ENCODE measurements around the gene SIRT6.

GRCh38 chr19:4197228-4197624 lies 14.9 kb upstream of the SIRT6 start:
- TF ChIP-seq CTCF (IDR thresholded peaks at IDR 0.05) = no peak
- no peak for TF ChIP-seq E2F1 (CRISPR knock-in tag; IDR thresholded peaks at IDR 0.05)
- no peak for TF ChIP-seq ELF4 (CRISPR knock-in tag; IDR thresholded peaks at IDR 0.05; ENCODE audit: low read depth)
- TF ChIP-seq ATF3 (CRISPR knock-in tag; conservative IDR thresholded peaks at IDR 0.05) = no peak
- TF ChIP-seq ZNF317 (CRISPR knock-in tag; IDR thresholded peaks at IDR 0.05; ENCODE audit: borderline replicate concordance, low read depth) = no peak
- no peak for TF ChIP-seq CREB1 (CRISPR knock-in tag; IDR thresholded peaks at IDR 0.05)

Data from WTC11 (cell line).